Measurements from ENCODE around the gene CPHXL.

Gene CPHXL

GRCh38 chr16:75732871-75733270 lies 6.6 kb upstream of the CPHXL start:
- TF ChIP-seq EZH2 (IDR thresholded peaks at IDR 0.05; ENCODE audit: borderline replicate concordance, low read length) = no peak
- no peak for TF ChIP-seq CTCF (IDR thresholded peaks at IDR 0.05; ENCODE audit: low read length)
- H3K9me3 ChIP-seq (ENCODE audit: low read length) = no peaks in the 10 kb centered on the region

GRCh38 chr16:75727221-75727620 lies 931 bp upstream of the CPHXL start:
- Histone ChIP-seq H3K4me2 (ENCODE audit: low read length) (no peak overlapping the region), H3K9ac (ENCODE audit: low read length) (no peak overlapping the region), H3K4me1 (ENCODE audit: insufficient read depth, low read length, severe bottlenecking) (no peaks in the 10 kb centered on the region), H3K9me2 (ENCODE audit: low read depth, low read length) (no peaks in the 10 kb centered on the region), H3K36me3 (ENCODE audit: insufficient read depth, low read length) (no peaks in the 10 kb centered on the region), H3K27me3 (ENCODE audit: insufficient read depth, low read length) (no peaks in the 10 kb centered on the region), H3K4me3 (ENCODE audit: low read depth, low read length, poor library complexity, severe bottlenecking) (no peak overlapping the region), H4K20me1 (ENCODE audit: insufficient read depth, low read length) (no peaks in the 10 kb centered on the region), H3F3A (ENCODE audit: insufficient read depth, low read length) (no peaks in the 10 kb centered on the region), H3K27ac (ENCODE audit: low read depth, low read length, poor library complexity, severe bottlenecking) (no peak overlapping the region), H3K79me2 (ENCODE audit: insufficient read depth, low read length) (no peaks in the 10 kb centered on the region), H3K9me3 (ENCODE audit: low read length) (no peaks in the 10 kb centered on the region), H2AFZ (ENCODE audit: low read length) (no peak overlapping the region)
- no peak for TF ChIP-seq EZH2 (IDR thresholded peaks at IDR 0.05; ENCODE audit: borderline replicate concordance, low read length)
- TF ChIP-seq CTCF (IDR thresholded peaks at IDR 0.05; ENCODE audit: low read length) = no peak

More at GRCh38 chr16:75732871-75733270, 6.6 kb upstream of the CPHXL start:
- Histone ChIP-seq H3K27ac (ENCODE audit: low read depth, low read length, poor library complexity, severe bottlenecking) (no peak overlapping the region), H3K27me3 (ENCODE audit: insufficient read depth, low read length) (no peaks in the 10 kb centered on the region), H3K4me1 (ENCODE audit: insufficient read depth, low read length, severe bottlenecking) (no peaks in the 10 kb centered on the region), H3K4me3 (ENCODE audit: low read depth, low read length, poor library complexity, severe bottlenecking) (no peak overlapping the region), H3K9me2 (ENCODE audit: low read depth, low read length) (no peaks in the 10 kb centered on the region), H3K9ac (ENCODE audit: low read length) (no peak overlapping the region), H3K79me2 (ENCODE audit: insufficient read depth, low read length) (no peaks in the 10 kb centered on the region), H2AFZ (ENCODE audit: low read length) (no peak overlapping the region), H3F3A (ENCODE audit: insufficient read depth, low read length) (no peaks in the 10 kb centered on the region), H3K36me3 (ENCODE audit: insufficient read depth, low read length) (no peaks in the 10 kb centered on the region), H3K4me2 (ENCODE audit: low read length) (no peak overlapping the region), H4K20me1 (ENCODE audit: insufficient read depth, low read length) (no peaks in the 10 kb centered on the region)

- Histone ChIP-seq H3K4me3 (ENCODE audit: low read depth, low read length, poor library complexity, severe bottlenecking) (no peak overlapping the region), H3K27ac (ENCODE audit: low read depth, low read length, poor library complexity, severe bottlenecking) (no peak overlapping the region), H3K9me3 (ENCODE audit: low read length) (no peaks in the 10 kb centered on the region), H3K36me3 (ENCODE audit: insufficient read depth, low read length) (no peaks in the 10 kb centered on the region), H3K27me3 (ENCODE audit: insufficient read depth, low read length) (no peaks in the 10 kb centered on the region), H3K9me2 (ENCODE audit: low read depth, low read length) (no peaks in the 10 kb centered on the region), H2AFZ (ENCODE audit: low read length) (no peak overlapping the region), H4K20me1 (ENCODE audit: insufficient read depth, low read length) (no peaks in the 10 kb centered on the region), H3K4me2 (ENCODE audit: low read length) (no peak overlapping the region), H3K9ac (ENCODE audit: low read length) (no peak overlapping the region), H3F3A (ENCODE audit: insufficient read depth, low read length) (no peaks in the 10 kb centered on the region), H3K4me1 (ENCODE audit: insufficient read depth, low read length, severe bottlenecking) (no peaks in the 10 kb centered on the region), H3K79me2 (ENCODE audit: insufficient read depth, low read length) (no peaks in the 10 kb centered on the region)
- TF ChIP-seq EZH2 (IDR thresholded peaks at IDR 0.05; ENCODE audit: borderline replicate concordance, low read length) (no peak), CTCF (IDR thresholded peaks at IDR 0.05; ENCODE audit: low read length) (no peak)
Measured at GRCh38 chr16:75718452-75718851, 7.8 kb downstream of the CPHXL start.

Data from OCI-LY1 (cell line).